HepG2 (cell line): ENCODE measurements around the gene CAPN15. TPM values are rescaled to one million over a fixed set of nuclear protein-coding genes. Genes with fewer than 3 reads are reported as not detected.

Experiments
- AGO2 ChIP-seq: fragments of 200-400 bp; formaldehyde crosslinking; optimal IDR thresholded peaks from 2 replicates; pipeline ENCODE3; 2017; ENCODE audit warnings: mild to moderate bottlenecking, low read depth, low read length, moderate library complexity
- AKAP8 ChIP-seq: sonication (generic); formaldehyde crosslinking; IDR thresholded peaks from 2 replicates; pipeline ENCODE4 v1.5.1; 2020; ENCODE audit warnings: mild to moderate bottlenecking, missing genetic modification reagents
- CBX1 ChIP-seq: IDR thresholded peaks from one replicate; pipeline ENCODE4 v1.6.1; 2016; ENCODE audit warnings: antibody characterized with exemption, low read depth
- KDM2A ChIP-seq: sonication (generic); formaldehyde crosslinking; IDR thresholded peaks from 2 replicates; pipeline ENCODE4 v1.4.0; 2020; ENCODE audit warnings: low read depth, missing genetic modification reagents, borderline replicate concordance
- SUZ12 ChIP-seq: fragments of 150-350 bp; IDR thresholded peaks from 2 replicates; pipeline ENCODE4 v1.6.1; 2014; ENCODE audit warnings: low read depth, low read length
- ZFP36 ChIP-seq: fragments of 150-350 bp; IDR thresholded peaks from 2 replicates; pipeline ENCODE4 v1.6.1; 2018; ENCODE audit warnings: borderline replicate concordance, low read length, low read depth; ENCODE audit not compliant: partially characterized antibody
- ZMAT5 ChIP-seq: sonication (generic); formaldehyde crosslinking; IDR thresholded peaks from 2 replicates; pipeline ENCODE4 v1.5.0; 2020; ENCODE audit warnings: mild to moderate bottlenecking, low read depth, missing genetic modification reagents, borderline replicate concordance
- ZNF256 ChIP-seq: sonication (generic); formaldehyde crosslinking; conservative IDR thresholded peaks from 2 replicates; pipeline ENCODE4 v1.4.0; 2020; ENCODE audit warnings: missing genetic modification reagents
- polyA plus RNA-seq, 8 experiments: library from polyadenylated mRNA; depleted of rRNA in 3 of 8; stranded (reverse) in 7 of 8; unstranded in 1 of 8; fragments of >200 nt; fragmentation: Illumina TruSeq in 4 of 8; extraction: Trizol in 4 of 8; gene quantifications; 2 replicates each; pipeline versions ENCODE4 v1.2.1 to v1.2.3, GENCODE V29; 2011 to 2016; ENCODE audit warnings: low read depth in 4 of 8, missing spikeins in 1 of 8, mixed read lengths in 1 of 8; ENCODE audit not compliant: insufficient read depth in 1 of 8
- total RNA-seq, 5 experiments: library from RNA; depleted of rRNA; stranded (reverse); fragments of >200 nt; fragmentation: Illumina TruSeq; extraction: Trizol; gene quantifications; 2 replicates each; pipeline ENCODE4 v1.2.3, GENCODE V29; 2016; ENCODE audit warnings: low read depth in 1 of 5
- TF ChIP-seq, protein P1 (sequence below): IDR thresholded peaks from 2 replicates; pipeline ENCODE4 v1.6.1; 2012; ENCODE audit warnings: low read depth, low read length, improper control_type of control experiment
- TF ChIP-seq, protein P2 (sequence below): sonication (generic); formaldehyde crosslinking; IDR thresholded peaks from 2 replicates; pipeline ENCODE4 v1.5.1; 2020; ENCODE audit warnings: mild to moderate bottlenecking, missing genetic modification reagents, moderate library complexity
- TF ChIP-seq, protein P3 (sequence below): fragments of 450-650 bp; IDR thresholded peaks from 2 replicates; pipeline ENCODE4 v1.6.1; 2016
- TF ChIP-seq, protein P4 (sequence below): sonication (generic); formaldehyde crosslinking; IDR thresholded peaks from 2 replicates; pipeline ENCODE4 v1.5.0; 2020; ENCODE audit warnings: missing genetic modification reagents
- TF ChIP-seq, protein P5 (sequence below): sonication (generic); formaldehyde crosslinking; IDR thresholded peaks from 2 replicates; pipeline ENCODE4 v1.5.0; 2020; ENCODE audit warnings: mild to moderate bottlenecking, missing genetic modification reagents, moderate library complexity

The CAPN15 gene
- total and polyA plus RNA-seq, 2 of the 13 experiments (the other 11 are each of a cell fraction or from before 2014, with no cell fraction given) = 14.9 to 24.5 TPM

DNA sequence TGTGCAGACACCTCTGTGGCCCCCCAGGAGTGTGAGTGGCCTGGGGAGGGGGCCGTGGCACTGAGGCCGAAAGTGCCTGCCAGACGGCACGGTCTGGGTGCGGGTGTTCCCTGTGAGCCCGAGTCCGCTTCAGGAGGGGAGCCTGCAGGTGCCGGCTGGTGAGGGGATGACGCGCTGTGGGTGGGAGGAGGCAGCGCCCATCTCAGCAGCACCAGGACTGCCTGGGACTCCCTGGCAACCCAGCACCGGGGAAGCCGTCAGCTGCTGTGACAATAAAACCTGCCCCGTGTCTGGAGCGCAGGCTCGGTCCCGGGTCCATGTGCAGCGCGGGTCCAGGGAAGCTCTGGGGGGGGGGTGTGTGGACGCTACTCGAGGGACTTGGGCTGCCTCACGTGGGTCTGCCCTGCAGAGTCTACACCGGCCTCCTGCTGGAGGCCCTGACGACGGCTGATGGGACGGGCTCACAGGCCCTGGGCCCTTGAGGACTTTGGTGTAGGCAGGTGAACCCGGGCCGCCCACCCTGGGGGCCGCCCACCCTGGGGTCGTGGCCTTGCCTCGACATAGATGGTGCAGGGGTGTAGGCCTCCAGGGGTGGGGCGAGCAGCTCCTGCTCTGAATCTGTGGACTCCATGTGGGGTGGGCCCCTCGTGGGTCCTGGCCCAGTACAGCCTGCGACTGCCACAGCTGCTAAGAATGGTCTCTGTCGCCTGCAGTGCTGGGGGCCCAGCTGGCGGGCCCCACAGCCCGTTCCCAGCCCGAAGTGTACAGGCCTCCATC is 56.5 kb downstream of the CAPN15 start (continued):
- TF ChIP-seq, protein P1, sequence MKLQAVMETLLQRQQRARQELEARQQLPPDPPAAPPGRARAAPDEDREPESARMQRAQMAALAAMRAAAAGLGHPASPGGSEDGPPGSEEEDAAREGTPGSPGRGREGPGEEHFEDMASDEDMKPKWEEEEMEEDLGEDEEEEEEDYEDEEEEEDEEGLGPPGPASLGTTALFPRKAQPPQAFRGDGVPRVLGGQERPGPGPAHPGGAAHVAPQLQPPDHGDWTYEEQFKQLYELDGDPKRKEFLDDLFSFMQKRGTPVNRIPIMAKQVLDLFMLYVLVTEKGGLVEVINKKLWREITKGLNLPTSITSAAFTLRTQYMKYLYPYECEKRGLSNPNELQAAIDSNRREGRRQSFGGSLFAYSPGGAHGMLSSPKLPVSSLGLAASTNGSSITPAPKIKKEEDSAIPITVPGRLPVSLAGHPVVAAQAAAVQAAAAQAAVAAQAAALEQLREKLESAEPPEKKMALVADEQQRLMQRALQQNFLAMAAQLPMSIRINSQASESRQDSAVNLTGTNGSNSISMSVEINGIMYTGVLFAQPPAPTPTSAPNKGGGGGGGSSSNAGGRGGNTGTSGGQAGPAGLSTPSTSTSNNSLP = no peak
- TF ChIP-seq SUZ12 (no peak), ZMAT5 (CRISPR knock-in tag) (no peak), KDM2A (CRISPR knock-in tag) (peak; percentile 50; the same call in 1 of the 2 replicates), CBX1 (no peak), ZNF256 (CRISPR knock-in tag) (no peak), AKAP8 (CRISPR knock-in tag) (peak; percentile 34; the same call in 1 of the 2 replicates), ZFP36 (no peak), AGO2 (peak; percentile 95)
- TF ChIP-seq, protein P2, sequence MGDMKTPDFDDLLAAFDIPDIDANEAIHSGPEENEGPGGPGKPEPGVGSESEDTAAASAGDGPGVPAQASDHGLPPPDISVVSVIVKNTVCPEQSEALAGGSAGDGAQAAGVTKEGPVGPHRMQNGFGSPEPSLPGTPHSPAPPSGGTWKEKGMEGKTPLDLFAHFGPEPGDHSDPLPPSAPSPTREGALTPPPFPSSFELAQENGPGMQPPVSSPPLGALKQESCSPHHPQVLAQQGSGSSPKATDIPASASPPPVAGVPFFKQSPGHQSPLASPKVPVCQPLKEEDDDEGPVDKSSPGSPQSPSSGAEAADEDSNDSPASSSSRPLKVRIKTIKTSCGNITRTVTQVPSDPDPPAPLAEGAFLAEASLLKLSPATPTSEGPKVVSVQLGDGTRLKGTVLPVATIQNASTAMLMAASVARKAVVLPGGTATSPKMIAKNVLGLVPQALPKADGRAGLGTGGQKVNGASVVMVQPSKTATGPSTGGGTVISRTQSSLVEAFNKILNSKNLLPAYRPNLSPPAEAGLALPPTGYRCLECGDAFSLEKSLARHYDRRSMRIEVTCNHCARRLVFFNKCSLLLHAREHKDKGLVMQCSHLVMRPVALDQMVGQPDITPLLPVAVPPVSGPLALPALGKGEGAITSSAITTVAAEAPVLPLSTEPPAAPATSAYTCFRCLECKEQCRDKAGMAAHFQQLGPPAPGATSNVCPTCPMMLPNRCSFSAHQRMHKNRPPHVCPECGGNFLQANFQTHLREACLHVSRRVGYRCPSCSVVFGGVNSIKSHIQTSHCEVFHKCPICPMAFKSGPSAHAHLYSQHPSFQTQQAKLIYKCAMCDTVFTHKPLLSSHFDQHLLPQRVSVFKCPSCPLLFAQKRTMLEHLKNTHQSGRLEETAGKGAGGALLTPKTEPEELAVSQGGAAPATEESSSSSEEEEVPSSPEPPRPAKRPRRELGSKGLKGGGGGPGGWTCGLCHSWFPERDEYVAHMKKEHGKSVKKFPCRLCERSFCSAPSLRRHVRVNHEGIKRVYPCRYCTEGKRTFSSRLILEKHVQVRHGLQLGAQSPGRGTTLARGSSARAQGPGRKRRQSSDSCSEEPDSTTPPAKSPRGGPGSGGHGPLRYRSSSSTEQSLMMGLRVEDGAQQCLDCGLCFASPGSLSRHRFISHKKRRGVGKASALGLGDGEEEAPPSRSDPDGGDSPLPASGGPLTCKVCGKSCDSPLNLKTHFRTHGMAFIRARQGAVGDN (CRISPR knock-in tag) = peak; percentile 13; the same call in 1 of the 2 replicates
- TF ChIP-seq, protein P3, sequence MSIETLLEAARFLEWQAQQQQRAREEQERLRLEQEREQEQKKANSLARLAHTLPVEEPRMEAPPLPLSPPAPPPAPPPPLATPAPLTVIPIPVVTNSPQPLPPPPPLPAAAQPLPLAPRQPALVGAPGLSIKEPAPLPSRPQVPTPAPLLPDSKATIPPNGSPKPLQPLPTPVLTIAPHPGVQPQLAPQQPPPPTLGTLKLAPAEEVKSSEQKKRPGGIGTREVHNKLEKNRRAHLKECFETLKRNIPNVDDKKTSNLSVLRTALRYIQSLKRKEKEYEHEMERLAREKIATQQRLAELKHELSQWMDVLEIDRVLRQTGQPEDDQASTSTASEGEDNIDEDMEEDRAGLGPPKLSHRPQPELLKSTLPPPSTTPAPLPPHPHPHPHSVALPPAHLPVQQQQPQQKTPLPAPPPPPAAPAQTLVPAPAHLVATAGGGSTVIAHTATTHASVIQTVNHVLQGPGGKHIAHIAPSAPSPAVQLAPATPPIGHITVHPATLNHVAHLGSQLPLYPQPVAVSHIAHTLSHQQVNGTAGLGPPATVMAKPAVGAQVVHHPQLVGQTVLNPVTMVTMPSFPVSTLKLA = no peak
- TF ChIP-seq, protein P4, sequence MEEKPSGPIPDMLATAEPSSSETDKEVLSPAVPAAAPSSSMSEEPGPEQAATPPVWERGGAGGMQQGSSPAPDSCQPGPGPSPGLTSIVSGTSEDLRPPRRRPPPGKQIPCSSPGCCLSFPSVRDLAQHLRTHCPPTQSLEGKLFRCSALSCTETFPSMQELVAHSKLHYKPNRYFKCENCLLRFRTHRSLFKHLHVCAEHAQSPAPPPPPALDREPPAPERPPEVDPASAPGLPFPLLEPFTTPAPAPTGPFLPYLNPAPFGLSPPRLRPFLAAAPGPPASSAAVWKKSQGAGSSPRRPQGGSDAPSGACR (CRISPR knock-in tag) = no peak
- TF ChIP-seq, protein P5, sequence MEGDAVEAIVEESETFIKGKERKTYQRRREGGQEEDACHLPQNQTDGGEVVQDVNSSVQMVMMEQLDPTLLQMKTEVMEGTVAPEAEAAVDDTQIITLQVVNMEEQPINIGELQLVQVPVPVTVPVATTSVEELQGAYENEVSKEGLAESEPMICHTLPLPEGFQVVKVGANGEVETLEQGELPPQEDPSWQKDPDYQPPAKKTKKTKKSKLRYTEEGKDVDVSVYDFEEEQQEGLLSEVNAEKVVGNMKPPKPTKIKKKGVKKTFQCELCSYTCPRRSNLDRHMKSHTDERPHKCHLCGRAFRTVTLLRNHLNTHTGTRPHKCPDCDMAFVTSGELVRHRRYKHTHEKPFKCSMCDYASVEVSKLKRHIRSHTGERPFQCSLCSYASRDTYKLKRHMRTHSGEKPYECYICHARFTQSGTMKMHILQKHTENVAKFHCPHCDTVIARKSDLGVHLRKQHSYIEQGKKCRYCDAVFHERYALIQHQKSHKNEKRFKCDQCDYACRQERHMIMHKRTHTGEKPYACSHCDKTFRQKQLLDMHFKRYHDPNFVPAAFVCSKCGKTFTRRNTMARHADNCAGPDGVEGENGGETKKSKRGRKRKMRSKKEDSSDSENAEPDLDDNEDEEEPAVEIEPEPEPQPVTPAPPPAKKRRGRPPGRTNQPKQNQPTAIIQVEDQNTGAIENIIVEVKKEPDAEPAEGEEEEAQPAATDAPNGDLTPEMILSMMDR (CRISPR knock-in tag) = no peak
